Natural killer cell (primary cell): ENCODE data around the gene SECISBP2L. TPM values are rescaled to one million over a fixed set of nuclear protein-coding genes. Genes with fewer than 3 reads are reported as not detected.
A peak's percentile ranks its signal among the peaks of the same experiment; 100 is the strongest.

ENCODE experiments used
- ATAC-seq, 3 donors: fragments of 150-1000 bp in 2 of 3; fragments of 200-7000 bp in 1 of 3; cut with Tn5 transposase; 1 replicate in 1 of 3; 2 replicates in 2 of 3; pipeline ENCODE4 v1.10.0; 2021; ENCODE audit warnings: mild to moderate bottlenecking in 2 of 3, moderate library complexity in 2 of 3
- DNase-seq, 2 donors: peaks; one replicate each; pipeline versions ENCODE4 v3.0.0 to v3.0.0-alpha.2; 2013 to 2021; ENCODE audit warnings: mixed read lengths in 1 of 2
- H3K27ac ChIP-seq: one replicate; pipeline ENCODE4 v1.5.1; 2013; ENCODE audit warnings: mild to moderate bottlenecking, low read length
- H3K27me3 ChIP-seq: one replicate; pipeline ENCODE4 v1.6.1; 2013; ENCODE audit warnings: low read length; ENCODE audit not compliant: control insufficient read depth, insufficient read depth
- H3K36me3 ChIP-seq: one replicate; pipeline ENCODE4 v1.6.1; 2013; ENCODE audit warnings: low read length; ENCODE audit not compliant: control insufficient read depth, insufficient read depth
- H3K4me1 ChIP-seq: one replicate; pipeline ENCODE4 v1.6.1; 2013; ENCODE audit warnings: low read length; ENCODE audit not compliant: control insufficient read depth, insufficient read depth
- H3K4me3 ChIP-seq: one replicate; pipeline ENCODE4 v1.5.1; 2013; ENCODE audit warnings: low read length
- H3K9me3 ChIP-seq: one replicate; pipeline ENCODE4 v1.6.1; 2013; ENCODE audit warnings: low read length; ENCODE audit not compliant: control insufficient read depth, insufficient read depth
- H3K27ac Mint-ChIP-seq, 2 donors: one replicate each; pipeline ENCODE4 v1.8.0; 2022; ENCODE audit warnings: mild to moderate bottlenecking in 2 of 2, mixed read lengths in 2 of 2, moderate library complexity in 1 of 2
- H3K27me3 Mint-ChIP-seq, 2 donors: one replicate each; pipeline ENCODE4 v1.8.0; 2022; ENCODE audit warnings: low read depth in 2 of 2, mixed read lengths in 2 of 2
- H3K36me3 Mint-ChIP-seq: one replicate; pipeline ENCODE4 v1.8.0; 2022; ENCODE audit warnings: mixed read lengths
- H3K4me1 Mint-ChIP-seq, 2 donors: one replicate each; pipeline ENCODE4 v1.8.0; 2022; ENCODE audit warnings: mixed read lengths in 2 of 2
- H3K4me3 Mint-ChIP-seq: one replicate; pipeline ENCODE4 v1.8.0; 2022; ENCODE audit warnings: mild to moderate bottlenecking, moderate library complexity, mixed read lengths
- H3K9me3 Mint-ChIP-seq, 2 donors: one replicate each; pipeline ENCODE4 v1.8.0; 2022; ENCODE audit warnings: mixed read lengths in 2 of 2
- WGBS: methylation state at CpG from one replicate; pipeline ENCODE4 v1.1.7; 2013; ENCODE audit warnings: missing lambda C conversion rate; ENCODE audit not compliant: insufficient coverage; 5-methylcytosine and 5-hydroxymethylcytosine counted together
- intact Hi-C: fragments of 100-400 bp; cut with micrococcal nuclease; formaldehyde crosslinking; loops from one replicate; pipeline ENCODE4 v1.14.2; 2022
- total RNA-seq, 4 donors: library from RNA; stranded (reverse); fragments of 120-200 nt in 1 of 4; gene quantifications; one replicate each; pipeline versions ENCODE4 v1.2.3 to v1.2.4, GENCODE V29; 2013 to 2022
- TF ChIP-seq, protein P1 (sequence below): fragments of 200-600 bp; IDR thresholded peaks from one replicate; pipeline ENCODE4 v1.8.0; 2022; ENCODE audit warnings: antibody characterized with exemption

SECISBP2L gene
- total RNA-seq, 3 donors from 2014 or later (not counting 1 experiment from before 2014, with no cell fraction given): 78.8 to 97.7 (median 93.7) TPM

DNA sequence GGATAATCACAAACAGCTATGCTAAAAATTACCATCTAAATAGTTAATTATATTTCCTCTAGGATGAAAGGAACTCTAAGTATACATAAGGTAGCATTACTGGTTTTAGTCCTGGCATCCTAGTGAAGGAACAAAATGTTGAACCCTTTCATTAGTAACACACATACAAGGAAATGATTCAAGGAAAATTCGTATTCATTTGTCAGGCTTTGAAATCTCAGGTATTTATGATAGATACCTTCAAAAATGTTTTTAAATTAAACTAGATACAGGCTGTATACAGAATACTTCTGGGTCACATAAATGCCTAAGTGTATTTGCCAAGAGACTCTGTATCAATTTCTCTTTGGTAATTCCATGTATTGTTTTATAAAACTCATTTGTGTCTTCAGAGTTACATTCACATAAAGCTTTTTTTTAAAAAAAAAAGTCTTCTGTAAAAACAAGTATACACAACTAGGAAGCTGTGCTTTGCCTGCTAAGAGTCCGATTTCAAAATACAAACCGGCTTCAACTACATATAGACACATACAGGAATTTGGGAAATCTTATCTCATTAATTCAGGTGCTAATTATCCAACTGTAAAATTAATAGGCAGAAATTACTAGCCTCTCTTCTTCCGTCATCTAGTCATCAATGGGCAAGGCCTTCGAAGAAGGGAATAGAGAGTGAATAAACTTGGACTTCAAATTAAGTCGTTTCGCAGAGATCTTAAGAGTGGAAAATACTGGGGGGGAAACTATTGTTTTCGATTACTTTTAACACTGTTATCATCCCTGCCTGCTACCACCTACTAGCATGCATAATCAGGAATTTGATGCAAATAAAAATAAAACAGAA, 1.3 kb downstream of the SECISBP2L start:
- H3K4me3 ChIP-seq: peak overlapping the region; percentile 60
- ATAC-seq: no peak
- intact Hi-C loops: loop anchor here (5.0 to 10.0 kb wide), 2 partner anchors 112 to 580 kb away; partner anchors contain the start of genes COPS2, DTWD1 and FAM227B
- Mint-ChIP-seq H3K36me3 (no peaks in the 10 kb centered on the region), H3K4me3 (peak overlapping the region; percentile 97), H3K4me1 (peaks cover 41 to 47% of the 10 kb centered on the region in 2 donors), H3K27me3 (no peaks in the 10 kb centered on the region), H3K27ac (peak overlapping the region; percentile 86 to 95), H3K9me3 (no peaks in the 10 kb centered on the region)
- TF ChIP-seq, protein P1, sequence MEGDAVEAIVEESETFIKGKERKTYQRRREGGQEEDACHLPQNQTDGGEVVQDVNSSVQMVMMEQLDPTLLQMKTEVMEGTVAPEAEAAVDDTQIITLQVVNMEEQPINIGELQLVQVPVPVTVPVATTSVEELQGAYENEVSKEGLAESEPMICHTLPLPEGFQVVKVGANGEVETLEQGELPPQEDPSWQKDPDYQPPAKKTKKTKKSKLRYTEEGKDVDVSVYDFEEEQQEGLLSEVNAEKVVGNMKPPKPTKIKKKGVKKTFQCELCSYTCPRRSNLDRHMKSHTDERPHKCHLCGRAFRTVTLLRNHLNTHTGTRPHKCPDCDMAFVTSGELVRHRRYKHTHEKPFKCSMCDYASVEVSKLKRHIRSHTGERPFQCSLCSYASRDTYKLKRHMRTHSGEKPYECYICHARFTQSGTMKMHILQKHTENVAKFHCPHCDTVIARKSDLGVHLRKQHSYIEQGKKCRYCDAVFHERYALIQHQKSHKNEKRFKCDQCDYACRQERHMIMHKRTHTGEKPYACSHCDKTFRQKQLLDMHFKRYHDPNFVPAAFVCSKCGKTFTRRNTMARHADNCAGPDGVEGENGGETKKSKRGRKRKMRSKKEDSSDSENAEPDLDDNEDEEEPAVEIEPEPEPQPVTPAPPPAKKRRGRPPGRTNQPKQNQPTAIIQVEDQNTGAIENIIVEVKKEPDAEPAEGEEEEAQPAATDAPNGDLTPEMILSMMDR: no peak
- DNase-seq: no peak
- H3K4me1 ChIP-seq: peaks cover 8% of the 10 kb centered on the region
- H3K9me3 ChIP-seq: no peaks in the 10 kb centered on the region
- no peaks in the 10 kb centered on the region for H3K36me3 ChIP-seq
- H3K27ac ChIP-seq: peak overlapping the region; percentile 60
- 20% methylated on average over 3 of the region's 8 CpGs for WGBS
- H3K27me3 ChIP-seq: no peaks in the 10 kb centered on the region

DNA sequence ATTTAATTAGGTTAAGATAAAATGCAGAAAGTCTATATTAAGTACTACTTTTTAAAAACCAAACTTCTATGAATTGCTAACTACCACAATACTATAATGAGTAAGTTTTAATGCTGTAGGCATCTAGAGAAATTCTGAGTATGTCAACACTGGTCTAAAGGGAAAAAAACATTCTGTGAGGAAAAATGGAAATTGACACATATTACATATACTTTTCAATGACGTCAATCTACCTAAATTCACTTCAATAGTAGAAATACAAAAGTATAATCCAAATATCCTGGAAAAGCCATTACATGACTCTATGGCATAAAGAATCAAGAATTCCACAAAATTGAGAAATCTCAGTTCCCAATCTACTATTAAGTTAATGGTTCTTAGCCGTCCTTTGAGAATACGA, 2.2 kb downstream of the SECISBP2L start:
- H3K27me3 ChIP-seq: no peaks in the 10 kb centered on the region
- Mint-ChIP-seq H3K36me3 (no peaks in the 10 kb centered on the region), H3K27ac (no peak overlapping the region), H3K27me3 (no peaks in the 10 kb centered on the region), H3K4me1 (peaks cover 42 to 49% of the 10 kb centered on the region in 2 donors), H3K4me3 (peak overlapping the region; percentile 97), H3K9me3 (no peaks in the 10 kb centered on the region)
- no peak overlapping the region for H3K4me3 ChIP-seq
- no peak for DNase-seq
- H3K9me3 ChIP-seq: no peaks in the 10 kb centered on the region
- TF ChIP-seq, protein P1: no peak
- 95% methylated on average over 3 of the region's 3 CpGs for WGBS
- ATAC-seq: no peak
- H3K36me3 ChIP-seq: no peaks in the 10 kb centered on the region
- H3K4me1 ChIP-seq: peaks cover 8% of the 10 kb centered on the region
- H3K27ac ChIP-seq: no peak overlapping the region
- intact Hi-C loops: loop anchor here (10.0 kb wide), 1 partner anchor 581 kb away; the partner anchor contains the start of genes DTWD1 and FAM227B

DNA sequence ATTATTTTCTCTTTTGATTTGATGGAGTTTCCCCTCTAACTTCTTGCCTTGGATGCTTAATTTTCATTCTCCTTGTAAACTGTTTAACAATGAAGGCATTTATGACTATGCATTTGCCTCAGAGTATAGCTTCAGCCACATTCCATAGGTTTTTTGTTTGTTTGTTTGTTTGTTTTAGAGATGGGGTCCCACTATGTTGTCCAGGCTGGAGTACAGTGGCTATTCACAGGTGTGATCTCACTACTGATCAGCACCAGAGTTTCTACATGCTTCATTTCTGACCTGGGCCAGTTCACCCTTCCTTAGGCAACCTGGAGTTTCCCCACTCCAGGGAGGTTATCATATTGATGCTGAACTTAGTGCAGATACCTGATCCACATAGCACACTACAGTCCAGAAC, 4.1 kb downstream of the SECISBP2L start:
- Histone ChIP-seq H3K27ac (no peak overlapping the region), H3K36me3 (no peaks in the 10 kb centered on the region), H3K4me3 (no peak overlapping the region), H3K27me3 (no peaks in the 10 kb centered on the region), H3K4me1 (peaks cover 8% of the 10 kb centered on the region), H3K9me3 (no peaks in the 10 kb centered on the region)
- Mint-ChIP-seq H3K27me3 (no peaks in the 10 kb centered on the region), H3K4me1 (peaks cover 52 to 57% of the 10 kb centered on the region in 2 donors), H3K4me3 (no peak overlapping the region), H3K36me3 (no peaks in the 10 kb centered on the region), H3K9me3 (no peaks in the 10 kb centered on the region), H3K27ac (no peak overlapping the region)
- intact Hi-C loops: loop anchor here (10.0 kb wide), 1 partner anchor 583 kb away; the partner anchor contains the start of genes DTWD1 and FAM227B
- ATAC-seq (no peak), DNase-seq (no peak)
- TF ChIP-seq, protein P1: no peak
